ENCODE data around the gene MT2A. TPM values are rescaled to one million over a fixed set of nuclear protein-coding genes. Genes with fewer than 3 reads are reported as not detected.

MT2A gene
- total RNA-seq, 1 experiment from 2014 or later = 15.0 TPM

DNA sequence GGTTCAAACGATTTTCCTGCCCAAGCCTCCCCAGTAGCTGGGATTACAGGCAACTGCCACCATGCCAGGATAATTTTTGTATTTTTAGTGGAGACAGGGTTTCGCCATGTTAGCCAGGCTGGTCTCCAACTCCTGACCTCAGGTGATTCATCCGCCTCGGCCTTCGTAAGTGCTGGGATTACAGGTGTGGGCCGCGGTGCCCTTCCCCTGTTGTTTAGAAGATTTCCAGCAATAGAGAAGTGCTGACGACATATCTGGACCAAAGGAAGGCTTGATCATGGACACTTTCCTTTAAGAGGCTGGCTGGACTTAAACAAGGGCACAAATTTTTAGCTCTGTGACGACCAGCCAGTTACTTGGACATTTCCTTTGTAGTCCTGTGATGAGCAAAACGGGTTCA, 22.8 kb downstream of the MT2A start:
- DNase-seq (ENCODE audit: low read depth, low spot score) = no peak
- in situ Hi-C loops (cut with HindIII; ENCODE audit: low pct_unique_long_range_greater_than_20kb, low sequenced_read_pairs) = no loop called here

- no peak for DNase-seq (ENCODE audit: low read depth, low spot score)
- in situ Hi-C loops (cut with HindIII; ENCODE audit: low pct_unique_long_range_greater_than_20kb, low sequenced_read_pairs) = no loop called here
Measured at GRCh38 chr16:56631832-56632155, 23.4 kb downstream of the MT2A start.

GRCh38 chr16:56632156-56632847, 23.9 kb downstream of the MT2A start, which contains the start of gene MT1M:
MT1M (plus strand) TSS chr16:56632659; CDS start chr16:56632732, 73 bp downstream.
- in situ Hi-C loops (cut with HindIII; ENCODE audit: low pct_unique_long_range_greater_than_20kb, low sequenced_read_pairs) = no loop called here
- DNase-seq (ENCODE audit: low read depth, low spot score) = no peak

DNA sequence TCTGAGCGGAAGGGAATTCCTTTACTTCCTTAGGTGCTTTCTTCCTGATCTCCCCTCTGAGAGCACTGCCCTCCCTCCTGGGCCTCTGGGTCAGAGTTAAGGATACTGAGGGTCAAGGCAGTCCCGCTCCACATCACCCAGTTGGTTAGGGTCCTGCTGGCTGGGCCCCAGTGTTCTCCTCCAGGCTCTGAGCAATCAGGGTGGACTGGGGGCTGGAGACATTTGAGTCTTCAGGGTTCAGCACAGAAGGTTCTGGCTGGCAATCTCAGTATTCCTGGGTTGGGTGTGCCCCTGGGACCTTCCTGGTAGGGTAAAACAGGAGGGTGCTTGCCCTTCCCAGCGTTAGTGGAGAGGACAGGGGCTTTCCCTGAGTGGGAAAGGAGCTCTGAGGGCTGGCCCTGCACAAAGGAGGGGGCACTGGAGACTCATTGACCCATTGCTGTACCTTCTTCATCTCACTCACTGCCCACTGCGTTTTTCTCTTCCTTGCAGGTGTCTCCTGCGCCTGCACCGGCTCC, 24.5 kb downstream of the MT2A start:
- in situ Hi-C loops (cut with HindIII; ENCODE audit: low pct_unique_long_range_greater_than_20kb, low sequenced_read_pairs) = no loop called here
- no peak for DNase-seq (ENCODE audit: low read depth, low spot score)

GRCh38 chr16:56633535-56633934, 25.2 kb downstream of the MT2A start:
- DNase-seq (ENCODE audit: low read depth, low spot score) = no peak
- in situ Hi-C loops (cut with HindIII; ENCODE audit: low pct_unique_long_range_greater_than_20kb, low sequenced_read_pairs) = no loop called here

- no peak for DNase-seq (ENCODE audit: low read depth, low spot score)
- in situ Hi-C loops (cut with HindIII; ENCODE audit: low pct_unique_long_range_greater_than_20kb, low sequenced_read_pairs) = no loop called here
Measured at GRCh38 chr16:56634715-56635440, 26.5 kb downstream of the MT2A start.

GRCh38 chr16:56635441-56635967, 27.1 kb downstream of the MT2A start:
- in situ Hi-C loops (cut with HindIII; ENCODE audit: low pct_unique_long_range_greater_than_20kb, low sequenced_read_pairs) = no loop called here
- no peak for DNase-seq (ENCODE audit: low read depth, low spot score)

DNA sequence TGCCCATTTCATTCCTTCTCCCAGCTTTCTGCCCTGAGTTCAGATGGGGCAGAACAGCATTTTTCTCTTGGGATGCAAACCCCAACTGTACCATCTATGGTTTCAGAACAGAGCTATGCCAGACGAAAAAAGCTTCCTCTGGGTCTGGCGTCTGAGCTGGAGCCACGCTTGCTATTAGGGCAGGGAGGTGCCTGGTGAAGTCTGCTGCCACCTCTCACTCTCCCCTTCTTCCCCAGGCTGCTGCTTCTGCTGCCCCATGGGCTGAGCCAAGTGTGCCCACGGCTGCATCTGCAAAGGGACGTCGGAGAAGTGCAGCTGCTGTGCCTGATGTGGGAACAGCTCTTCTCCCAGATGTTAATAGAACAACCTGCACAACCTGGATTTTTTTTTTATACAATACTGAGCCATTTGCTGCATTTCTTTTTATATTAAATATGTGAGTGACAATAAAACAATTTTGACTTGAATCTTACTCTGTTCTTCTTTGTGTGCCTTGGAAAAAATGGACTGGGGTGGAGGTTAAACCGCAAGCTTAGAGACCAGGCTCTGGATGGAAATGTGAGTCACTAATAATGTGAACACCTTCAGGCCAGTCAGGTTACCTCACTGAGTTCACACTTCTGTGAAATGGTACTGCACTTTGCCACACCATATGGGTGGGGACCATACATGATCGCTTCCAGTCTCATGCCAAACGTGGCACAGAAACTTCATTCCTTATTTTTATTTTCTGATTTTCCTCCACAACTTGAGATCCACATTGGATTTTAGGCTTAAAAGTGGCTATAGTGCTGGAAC, 28.4 kb downstream of the MT2A start:
- in situ Hi-C loops (cut with HindIII; ENCODE audit: low pct_unique_long_range_greater_than_20kb, low sequenced_read_pairs) = no loop called here
- no peak for DNase-seq (ENCODE audit: low read depth, low spot score)

DNA sequence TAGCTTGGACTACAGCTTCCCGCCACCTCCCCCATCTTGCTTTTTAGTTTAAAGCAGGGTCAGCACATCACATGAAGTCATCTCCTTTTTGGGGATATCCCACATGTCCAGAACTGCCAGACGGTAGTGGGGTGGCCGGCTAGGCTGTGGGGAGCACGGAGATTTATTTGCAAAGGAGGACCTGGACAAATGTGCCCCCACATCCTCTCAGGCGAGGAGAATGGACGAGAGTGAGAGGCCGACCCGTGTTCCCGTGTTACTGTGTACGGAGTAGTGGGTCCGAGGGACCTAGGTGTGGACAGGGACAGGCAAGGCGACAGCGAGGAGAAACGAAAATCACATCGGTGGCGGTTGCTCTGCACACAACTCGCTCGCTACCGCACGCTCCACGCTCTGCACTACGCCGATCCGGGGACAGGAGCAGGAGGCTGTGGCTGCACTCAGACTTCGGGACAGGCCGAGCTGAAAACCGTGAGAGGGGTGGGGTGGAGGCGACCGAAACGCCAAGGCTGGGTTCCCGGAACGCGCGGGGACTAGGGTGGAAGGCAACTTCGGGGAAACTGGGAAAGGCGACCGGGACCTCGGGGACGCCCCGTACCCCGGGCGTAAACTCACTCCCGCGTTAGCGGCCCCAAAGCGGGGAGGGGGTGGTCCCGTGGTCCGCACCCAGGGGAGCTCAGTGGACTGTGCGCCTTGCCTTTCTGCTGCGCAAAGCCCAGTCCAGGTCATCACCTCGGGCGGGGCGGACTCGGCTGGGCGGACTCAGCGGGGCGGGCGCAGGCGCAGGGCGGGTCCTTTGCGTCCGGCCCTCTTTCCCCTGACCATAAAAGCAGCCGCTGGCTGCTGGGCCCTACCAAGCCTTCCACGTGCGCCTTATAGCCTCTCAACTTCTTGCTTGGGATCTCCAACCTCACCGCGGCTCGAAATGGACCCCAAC, 29.7 kb downstream of the MT2A start, which contains the start of gene MT1A:
TSS of gene MT1A (plus strand) at position 853 of the 937 bp plus-strand sequence. CDS start at position 926, 73 bp downstream.
- in situ Hi-C loops (cut with HindIII; ENCODE audit: low pct_unique_long_range_greater_than_20kb, low sequenced_read_pairs) = no loop called here
- DNase-seq (ENCODE audit: low read depth, low spot score) = no peak

DNA sequence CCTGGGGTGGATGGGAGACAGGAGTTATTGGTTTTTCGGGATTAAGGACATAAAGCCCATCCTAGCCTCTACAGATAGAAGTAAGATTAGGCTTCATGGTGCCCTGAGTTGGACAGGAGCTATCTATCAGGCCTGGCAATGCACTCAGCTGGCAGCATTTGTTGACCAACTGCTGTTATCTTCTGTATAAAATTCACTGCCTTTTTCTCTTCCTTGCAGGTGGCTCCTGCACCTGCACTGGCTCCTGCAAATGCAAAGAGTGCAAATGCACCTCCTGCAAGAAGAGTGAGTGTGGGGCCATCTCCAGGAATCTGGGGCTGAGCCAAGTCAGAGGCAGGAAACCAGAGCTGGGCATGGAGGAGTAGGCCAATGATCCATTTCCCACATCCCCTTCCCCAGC, 30.7 kb downstream of the MT2A start:
- in situ Hi-C loops (cut with HindIII; ENCODE audit: low pct_unique_long_range_greater_than_20kb, low sequenced_read_pairs) = no loop called here
- DNase-seq (ENCODE audit: low read depth, low spot score) = no peak

GRCh38 chr16:56640076-56640475, 31.7 kb downstream of the MT2A start:
- in situ Hi-C loops (cut with HindIII; ENCODE audit: low pct_unique_long_range_greater_than_20kb, low sequenced_read_pairs) = no loop called here

GRCh38 chr16:56641166-56641565, 32.8 kb downstream of the MT2A start:
- DNase-seq (ENCODE audit: low read depth, low spot score) = no peak
- in situ Hi-C loops (cut with HindIII; ENCODE audit: low pct_unique_long_range_greater_than_20kb, low sequenced_read_pairs) = no loop called here

More at GRCh38 chr16:56640076-56640475, 31.7 kb downstream of the MT2A start:
- no peak for DNase-seq (ENCODE audit: low read depth, low spot score)

GRCh38 chr16:56643080-56643778, 34.8 kb downstream of the MT2A start:
- in situ Hi-C loops (cut with HindIII; ENCODE audit: low pct_unique_long_range_greater_than_20kb, low sequenced_read_pairs) = no loop called here
- no peak for DNase-seq (ENCODE audit: low read depth, low spot score)

GRCh38 chr16:56643833-56644232, 35.4 kb downstream of the MT2A start:
- DNase-seq (ENCODE audit: low read depth, low spot score) = no peak
- in situ Hi-C loops (cut with HindIII; ENCODE audit: low pct_unique_long_range_greater_than_20kb, low sequenced_read_pairs) = no loop called here

- in situ Hi-C loops (cut with HindIII; ENCODE audit: low pct_unique_long_range_greater_than_20kb, low sequenced_read_pairs) = no loop called here
- no peak for DNase-seq (ENCODE audit: low read depth, low spot score)
Measured at GRCh38 chr16:56645311-56645710, 36.9 kb downstream of the MT2A start.

DNA sequence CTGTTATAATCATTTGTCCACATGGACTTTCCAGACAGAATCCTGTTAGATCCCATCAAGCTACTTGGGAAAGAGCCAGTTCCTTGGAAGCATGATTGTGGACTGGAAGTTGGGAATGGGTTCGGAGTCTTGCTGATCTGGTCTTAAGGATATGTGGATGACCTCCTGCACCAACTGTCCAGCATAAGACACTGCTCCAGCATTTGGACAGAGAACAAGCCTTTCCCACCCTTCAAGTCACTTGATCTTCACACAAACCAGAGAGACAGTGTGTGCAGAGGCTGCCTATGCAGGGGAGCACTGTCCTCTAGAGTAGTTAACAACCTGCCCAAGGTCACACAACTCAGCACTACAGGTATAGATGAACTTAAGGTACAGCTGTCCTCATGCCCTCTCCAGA, 37.5 kb downstream of the MT2A start:
- in situ Hi-C loops (cut with HindIII; ENCODE audit: low pct_unique_long_range_greater_than_20kb, low sequenced_read_pairs) = no loop called here
- no peak for DNase-seq (ENCODE audit: low read depth, low spot score)
